WTC11 (cell line): Measurements from ENCODE around the gene ETV6. TPM values are rescaled to one million over a fixed set of nuclear protein-coding genes. Genes with fewer than 3 reads are reported as not detected.
A peak's percentile ranks its signal among the peaks of the same experiment; 100 is the strongest.

Source experiments
- ATAC-seq: fragments of 200-7000 bp; cut with Tn5 transposase; 2 replicates; pipeline ENCODE4 v1.10.0; 2021; ENCODE audit warnings: mild to moderate bottlenecking, moderate library complexity
- CTCF ChIA-PET: fragments of 300-600 bp; sonication (Branson Sonifier 250); formaldehyde crosslinking; loops from one replicate; lab custom pipeline; 2021; ENCODE audit warnings: antibody characterized with exemption; lab: Charles Lee
- POLR2A ChIA-PET: fragments of 350-600 bp; sonication (Branson Sonifier 250); formaldehyde crosslinking; loops from one replicate; lab custom pipeline; 2021; ENCODE audit warnings: antibody characterized with exemption; lab: Charles Lee
- DNase-seq: peaks from one replicate; pipeline ENCODE4 v3.0.0; 2021; ENCODE audit warnings: low spot score
- H3K27ac Mint-ChIP-seq: 2 replicates; pipeline ENCODE4 v1.8.0; 2021; ENCODE audit warnings: mixed read lengths
- H3K27me3 Mint-ChIP-seq: 2 replicates; pipeline ENCODE4 v1.8.0; 2021; ENCODE audit warnings: low read depth, mild to moderate bottlenecking, moderate library complexity, mixed read lengths
- H3K36me3 Mint-ChIP-seq: 2 replicates; pipeline ENCODE4 v1.8.0; 2021; ENCODE audit warnings: mixed read lengths
- H3K4me1 Mint-ChIP-seq: 2 replicates; pipeline ENCODE4 v1.8.0; 2022; ENCODE audit warnings: mixed read lengths
- H3K4me3 Mint-ChIP-seq: 2 replicates; pipeline ENCODE4 v1.8.0; 2021; ENCODE audit warnings: mild to moderate bottlenecking, moderate library complexity, mixed read lengths
- H3K9me3 Mint-ChIP-seq: 2 replicates; pipeline ENCODE4 v1.8.0; 2021; ENCODE audit warnings: mixed read lengths
- ATF1 ChIP-seq: sonication (generic); formaldehyde crosslinking; IDR thresholded peaks from 2 replicates; pipeline ENCODE4 v1.8.1; 2023; ENCODE audit warnings: mild to moderate bottlenecking, moderate library complexity, missing genetic modification reagents
- CREM ChIP-seq: sonication (generic); formaldehyde crosslinking; IDR thresholded peaks from 2 replicates; pipeline ENCODE4 v1.8.1; 2022; ENCODE audit warnings: mild to moderate bottlenecking, missing genetic modification reagents, moderate library complexity
- ELF4 ChIP-seq: sonication (generic); formaldehyde crosslinking; IDR thresholded peaks from 2 replicates; pipeline ENCODE4 v1.8.1; 2022; ENCODE audit warnings: low read depth, mild to moderate bottlenecking, moderate library complexity, missing genetic modification reagents
- EMX1 ChIP-seq: fragments of 250-450 bp; sonication (Bioruptor Pico); IDR thresholded peaks from 2 replicates; pipeline ENCODE4 v1.8.0; 2021; ENCODE audit warnings: mild to moderate bottlenecking
- FOXJ3 ChIP-seq: sonication (generic); formaldehyde crosslinking; IDR thresholded peaks from 2 replicates; pipeline ENCODE4 v1.9.0; 2021; ENCODE audit warnings: missing genetic modification reagents, mild to moderate bottlenecking, borderline replicate concordance
- GABPB1 ChIP-seq: sonication (generic); formaldehyde crosslinking; IDR thresholded peaks from 2 replicates; pipeline ENCODE4 v1.8.1; 2023; ENCODE audit warnings: mild to moderate bottlenecking, missing genetic modification reagents
- HMGA2 ChIP-seq: fragments of 250-450 bp; sonication (Bioruptor Pico); IDR thresholded peaks from 2 replicates; pipeline ENCODE4 v1.4.0; 2021; ENCODE audit warnings: mild to moderate bottlenecking, moderate library complexity
- JAZF1 ChIP-seq: fragments of 250-450 bp; sonication (Bioruptor Pico); IDR thresholded peaks from 2 replicates; pipeline ENCODE4 v1.9.0; 2021; ENCODE audit warnings: moderate library complexity, mild to moderate bottlenecking, inconsistent platforms
- KAT7 ChIP-seq: sonication (generic); formaldehyde crosslinking; IDR thresholded peaks from 2 replicates; pipeline ENCODE4 v1.8.1; 2023; ENCODE audit warnings: missing genetic modification reagents, mild to moderate bottlenecking, borderline replicate concordance
- MLX ChIP-seq: sonication (generic); formaldehyde crosslinking; IDR thresholded peaks from 2 replicates; pipeline ENCODE4 v1.8.1; 2023; ENCODE audit warnings: mild to moderate bottlenecking, missing genetic modification reagents, moderate library complexity
- MXD4 ChIP-seq: fragments of 250-450 bp; sonication (Bioruptor Pico); IDR thresholded peaks from 2 replicates; pipeline ENCODE4 v1.8.0; 2021; ENCODE audit warnings: mild to moderate bottlenecking, moderate library complexity, borderline replicate concordance
- MYBL2 ChIP-seq: sonication (generic); formaldehyde crosslinking; IDR thresholded peaks from 2 replicates; pipeline ENCODE4 v1.8.1; 2023; ENCODE audit warnings: mild to moderate bottlenecking, moderate library complexity, missing genetic modification reagents
- NR2C2 ChIP-seq: sonication (generic); formaldehyde crosslinking; IDR thresholded peaks from 2 replicates; pipeline ENCODE4 v1.8.0; 2022; ENCODE audit warnings: mild to moderate bottlenecking, missing genetic modification reagents
- RELA ChIP-seq: sonication (generic); formaldehyde crosslinking; IDR thresholded peaks from 2 replicates; pipeline ENCODE4 v1.8.1; 2022; ENCODE audit warnings: missing genetic modification reagents, mild to moderate bottlenecking, borderline replicate concordance
- RORB ChIP-seq: fragments of 250-450 bp; sonication (Bioruptor Pico); IDR thresholded peaks from 2 replicates; pipeline ENCODE4 v1.9.0; 2021; ENCODE audit warnings: mild to moderate bottlenecking
- SMAD3 ChIP-seq: sonication (generic); formaldehyde crosslinking; IDR thresholded peaks from 2 replicates; pipeline ENCODE4 v1.8.0; 2022; ENCODE audit warnings: missing genetic modification reagents, mild to moderate bottlenecking, borderline replicate concordance
- TP53 ChIP-seq: sonication (generic); formaldehyde crosslinking; IDR thresholded peaks from 2 replicates; pipeline ENCODE4 v1.8.1; 2023; ENCODE audit warnings: mild to moderate bottlenecking, missing genetic modification reagents
- ZNF317 ChIP-seq: sonication (generic); formaldehyde crosslinking; IDR thresholded peaks from 2 replicates; pipeline ENCODE4 v1.8.1; 2023; ENCODE audit warnings: low read depth, mild to moderate bottlenecking, moderate library complexity, missing genetic modification reagents, borderline replicate concordance
- ZNF425 ChIP-seq: fragments of 250-450 bp; sonication (Bioruptor Pico); conservative IDR thresholded peaks from 2 replicates; pipeline ENCODE4 v1.9.0; 2021; ENCODE audit warnings: mild to moderate bottlenecking
- total RNA-seq: library from RNA; stranded (reverse); gene quantifications from 3 replicates; pipeline ENCODE4 v1.2.3, GENCODE V29; 2021
- TF ChIP-seq, protein P1 (sequence below): sonication (generic); formaldehyde crosslinking; IDR thresholded peaks from 2 replicates; pipeline ENCODE4 v1.8.1; 2022; ENCODE audit warnings: low read depth, mild to moderate bottlenecking, moderate library complexity, missing genetic modification reagents, borderline replicate concordance
- TF ChIP-seq, protein P2 (sequence below): sonication (generic); formaldehyde crosslinking; IDR thresholded peaks from 2 replicates; pipeline ENCODE4 v1.8.0; 2022; ENCODE audit warnings: mild to moderate bottlenecking, missing genetic modification reagents
- TF ChIP-seq, protein P3 (sequence below): fragments of 250-450 bp; sonication (Bioruptor Pico); IDR thresholded peaks from 2 replicates; pipeline ENCODE4 v1.9.0; 2021; ENCODE audit warnings: mild to moderate bottlenecking
- TF ChIP-seq, protein P4 (sequence below): sonication (generic); formaldehyde crosslinking; IDR thresholded peaks from 2 replicates; pipeline ENCODE4 v1.8.1; 2022; ENCODE audit warnings: low read depth, missing genetic modification reagents, borderline replicate concordance

The ETV6 gene
- total RNA-seq, 1 experiment from 2014 or later = 23.5 TPM

- no peak for TF ChIP-seq RORB (CRISPR knock-in tag)
- TF ChIP-seq ZNF425 (CRISPR knock-in tag) = no peak
- TF ChIP-seq SMAD3 = no peak
- TF ChIP-seq RELA (CRISPR knock-in tag) = no peak
- no peak for TF ChIP-seq KAT7 (CRISPR knock-in tag)
- TF ChIP-seq HMGA2 = no peak
- no peak for TF ChIP-seq MXD4 (CRISPR knock-in tag)
- no peak for TF ChIP-seq ATF1
- TF ChIP-seq CREM = no peak
- TF ChIP-seq MYBL2 (CRISPR knock-in tag) = no peak
- TF ChIP-seq GABPB1 (CRISPR knock-in tag) = no peak
- TF ChIP-seq, protein P1, sequence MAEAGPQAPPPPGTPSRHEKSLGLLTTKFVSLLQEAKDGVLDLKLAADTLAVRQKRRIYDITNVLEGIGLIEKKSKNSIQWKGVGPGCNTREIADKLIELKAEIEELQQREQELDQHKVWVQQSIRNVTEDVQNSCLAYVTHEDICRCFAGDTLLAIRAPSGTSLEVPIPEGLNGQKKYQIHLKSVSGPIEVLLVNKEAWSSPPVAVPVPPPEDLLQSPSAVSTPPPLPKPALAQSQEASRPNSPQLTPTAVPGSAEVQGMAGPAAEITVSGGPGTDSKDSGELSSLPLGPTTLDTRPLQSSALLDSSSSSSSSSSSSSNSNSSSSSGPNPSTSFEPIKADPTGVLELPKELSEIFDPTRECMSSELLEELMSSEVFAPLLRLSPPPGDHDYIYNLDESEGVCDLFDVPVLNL (CRISPR knock-in tag) = no peak
- no peak for TF ChIP-seq JAZF1
- no peak for TF ChIP-seq NR2C2 (CRISPR knock-in tag)
- H3K4me3 Mint-ChIP-seq = no peak overlapping the region
- H3K27me3 Mint-ChIP-seq = no peaks in the 10 kb centered on the region
- DNase-seq (no peak), ATAC-seq (no peak)
- H3K4me1 Mint-ChIP-seq = peaks cover 51% of the 10 kb centered on the region
- peak overlapping the region; percentile 24; the same call in 1 of the 2 replicates for H3K27ac Mint-ChIP-seq
- H3K36me3 Mint-ChIP-seq = peaks cover 3% of the 10 kb centered on the region; the same call in 1 of the 2 replicates
- POLR2A ChIA-PET = interaction anchor here (1.1 kb wide), 1 partner anchor 216 kb away, joined by 3 read pairs; no protein-coding TSS in a partner anchor
- CTCF ChIA-PET = interaction anchor here (1.3 kb wide), 1 partner anchor 25 kb away, joined by 3 read pairs; no protein-coding TSS in a partner anchor
- H3K9me3 Mint-ChIP-seq = no peaks in the 10 kb centered on the region
These were observed 104.8 kb downstream of the ETV6 start for GRCh38 chr12:11754256-11754655.

GRCh38 chr12:11755302-11755930 is 105.9 kb downstream of the ETV6 start:
- DNase-seq (no peak), ATAC-seq (no peak)
- POLR2A ChIA-PET = no interaction called here
- CTCF ChIA-PET = interaction anchor here (1.1 to 1.5 kb wide), 3 partner anchors 22 to 203 kb away, joined by 3 read pairs; no protein-coding TSS in a partner anchor
- no peaks in the 10 kb centered on the region for H3K9me3 Mint-ChIP-seq
- H3K36me3 Mint-ChIP-seq = peaks cover 3% of the 10 kb centered on the region; the same call in 1 of the 2 replicates
- H3K4me1 Mint-ChIP-seq = peaks cover 44% of the 10 kb centered on the region
- H3K27ac Mint-ChIP-seq = no peak overlapping the region
- no peaks in the 10 kb centered on the region for H3K27me3 Mint-ChIP-seq
- no peak overlapping the region for H3K4me3 Mint-ChIP-seq
- TF ChIP-seq ELF4 = no peak
- no peak for TF ChIP-seq FOXJ3 (CRISPR knock-in tag)
- no peak for TF ChIP-seq TP53
- TF ChIP-seq, protein P2, sequence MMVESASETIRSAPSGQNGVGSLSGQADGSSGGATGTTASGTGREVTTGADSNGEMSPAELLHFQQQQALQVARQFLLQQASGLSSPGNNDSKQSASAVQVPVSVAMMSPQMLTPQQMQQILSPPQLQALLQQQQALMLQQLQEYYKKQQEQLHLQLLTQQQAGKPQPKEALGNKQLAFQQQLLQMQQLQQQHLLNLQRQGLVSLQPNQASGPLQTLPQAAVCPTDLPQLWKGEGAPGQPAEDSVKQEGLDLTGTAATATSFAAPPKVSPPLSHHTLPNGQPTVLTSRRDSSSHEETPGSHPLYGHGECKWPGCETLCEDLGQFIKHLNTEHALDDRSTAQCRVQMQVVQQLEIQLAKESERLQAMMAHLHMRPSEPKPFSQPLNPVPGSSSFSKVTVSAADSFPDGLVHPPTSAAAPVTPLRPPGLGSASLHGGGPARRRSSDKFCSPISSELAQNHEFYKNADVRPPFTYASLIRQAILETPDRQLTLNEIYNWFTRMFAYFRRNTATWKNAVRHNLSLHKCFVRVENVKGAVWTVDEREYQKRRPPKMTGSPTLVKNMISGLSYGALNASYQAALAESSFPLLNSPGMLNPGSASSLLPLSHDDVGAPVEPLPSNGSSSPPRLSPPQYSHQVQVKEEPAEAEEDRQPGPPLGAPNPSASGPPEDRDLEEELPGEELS (CRISPR knock-in tag) = no peak
- no peak for TF ChIP-seq EMX1
- TF ChIP-seq, protein P3, sequence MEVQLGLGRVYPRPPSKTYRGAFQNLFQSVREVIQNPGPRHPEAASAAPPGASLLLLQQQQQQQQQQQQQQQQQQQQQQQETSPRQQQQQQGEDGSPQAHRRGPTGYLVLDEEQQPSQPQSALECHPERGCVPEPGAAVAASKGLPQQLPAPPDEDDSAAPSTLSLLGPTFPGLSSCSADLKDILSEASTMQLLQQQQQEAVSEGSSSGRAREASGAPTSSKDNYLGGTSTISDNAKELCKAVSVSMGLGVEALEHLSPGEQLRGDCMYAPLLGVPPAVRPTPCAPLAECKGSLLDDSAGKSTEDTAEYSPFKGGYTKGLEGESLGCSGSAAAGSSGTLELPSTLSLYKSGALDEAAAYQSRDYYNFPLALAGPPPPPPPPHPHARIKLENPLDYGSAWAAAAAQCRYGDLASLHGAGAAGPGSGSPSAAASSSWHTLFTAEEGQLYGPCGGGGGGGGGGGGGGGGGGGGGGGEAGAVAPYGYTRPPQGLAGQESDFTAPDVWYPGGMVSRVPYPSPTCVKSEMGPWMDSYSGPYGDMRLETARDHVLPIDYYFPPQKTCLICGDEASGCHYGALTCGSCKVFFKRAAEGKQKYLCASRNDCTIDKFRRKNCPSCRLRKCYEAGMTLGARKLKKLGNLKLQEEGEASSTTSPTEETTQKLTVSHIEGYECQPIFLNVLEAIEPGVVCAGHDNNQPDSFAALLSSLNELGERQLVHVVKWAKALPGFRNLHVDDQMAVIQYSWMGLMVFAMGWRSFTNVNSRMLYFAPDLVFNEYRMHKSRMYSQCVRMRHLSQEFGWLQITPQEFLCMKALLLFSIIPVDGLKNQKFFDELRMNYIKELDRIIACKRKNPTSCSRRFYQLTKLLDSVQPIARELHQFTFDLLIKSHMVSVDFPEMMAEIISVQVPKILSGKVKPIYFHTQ (CRISPR knock-in tag) = no peak
- no peak for TF ChIP-seq MLX (CRISPR knock-in tag)
- no peak for TF ChIP-seq ZNF317 (CRISPR knock-in tag)
- no peak for TF ChIP-seq ZNF425 (CRISPR knock-in tag)
- TF ChIP-seq, protein P4, sequence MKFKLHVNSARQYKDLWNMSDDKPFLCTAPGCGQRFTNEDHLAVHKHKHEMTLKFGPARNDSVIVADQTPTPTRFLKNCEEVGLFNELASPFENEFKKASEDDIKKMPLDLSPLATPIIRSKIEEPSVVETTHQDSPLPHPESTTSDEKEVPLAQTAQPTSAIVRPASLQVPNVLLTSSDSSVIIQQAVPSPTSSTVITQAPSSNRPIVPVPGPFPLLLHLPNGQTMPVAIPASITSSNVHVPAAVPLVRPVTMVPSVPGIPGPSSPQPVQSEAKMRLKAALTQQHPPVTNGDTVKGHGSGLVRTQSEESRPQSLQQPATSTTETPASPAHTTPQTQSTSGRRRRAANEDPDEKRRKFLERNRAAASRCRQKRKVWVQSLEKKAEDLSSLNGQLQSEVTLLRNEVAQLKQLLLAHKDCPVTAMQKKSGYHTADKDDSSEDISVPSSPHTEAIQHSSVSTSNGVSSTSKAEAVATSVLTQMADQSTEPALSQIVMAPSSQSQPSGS = no peak
